SU-DHL-6 (cell line): ENCODE data around the gene ARHGEF16.

Experiments
- H2AFZ ChIP-seq: fragments of 200-600 bp; sonication (generic); 2 replicates; pipeline ENCODE4 v1.6.1; 2014; ENCODE audit warnings: low read depth, mild to moderate bottlenecking, moderate library complexity, mixed read lengths, antibody characterized with exemption, low read length; ENCODE audit not compliant: severe bottlenecking
- H3F3A ChIP-seq: fragments of 200-600 bp; shearing (Covaris generic); 2 replicates; pipeline ENCODE4 v1.6.0; 2016; ENCODE audit warnings: antibody characterized with exemption, mild to moderate bottlenecking; ENCODE audit not compliant: insufficient read depth
- H3K27ac ChIP-seq: fragments of 200-600 bp; sonication (generic); 2 replicates; pipeline ENCODE4 v1.5.1; 2016; ENCODE audit warnings: low read depth, mild to moderate bottlenecking, low read length, moderate library complexity, mixed read lengths
- H3K27me3 ChIP-seq: fragments of 200-600 bp; sonication (generic), shearing (Covaris generic); 2 replicates; pipeline ENCODE4 v1.6.0; 2014; ENCODE audit warnings: mild to moderate bottlenecking, low read length
- H3K36me3 ChIP-seq: fragments of 200-600 bp; sonication (generic); 2 replicates; pipeline ENCODE4 v1.6.1; 2014; ENCODE audit warnings: mild to moderate bottlenecking, low read length, mixed read lengths
- H3K4me2 ChIP-seq: fragments of 300-600, 200-600 bp; shearing (Covaris generic), sonication (generic); 2 replicates; pipeline ENCODE4 v1.6.0; 2014; ENCODE audit warnings: low read length, low read depth, mild to moderate bottlenecking; ENCODE audit not compliant: poor library complexity, severe bottlenecking
- H3K4me3 ChIP-seq: fragments of 200-600 bp; sonication (generic); 2 replicates; pipeline ENCODE4 v1.5.1; 2014; ENCODE audit warnings: antibody characterized with exemption, low read length, mild to moderate bottlenecking, mixed read lengths; ENCODE audit not compliant: insufficient read depth, poor library complexity, severe bottlenecking
- H3K79me2 ChIP-seq: fragments of 200-600 bp; sonication (generic); 2 replicates; pipeline ENCODE4 v1.6.1; 2014; ENCODE audit warnings: mild to moderate bottlenecking, low read length, moderate library complexity; ENCODE audit not compliant: insufficient read depth
- H3K9ac ChIP-seq: fragments of 200-600 bp; sonication (generic); 2 replicates; pipeline ENCODE4 v1.7.0; 2014; ENCODE audit warnings: mild to moderate bottlenecking, low read length
- H3K9me2 ChIP-seq: fragments of 200-600 bp; sonication (generic); replicated peaks from 2 replicates; pipeline ENCODE4 v1.6.1; 2014; ENCODE audit warnings: low read length; ENCODE audit not compliant: insufficient read depth
- H3K9me3 ChIP-seq: fragments of 200-600 bp; sonication (generic); 2 replicates; pipeline ENCODE4 v1.6.1; 2014; ENCODE audit warnings: low read length, mixed read lengths; ENCODE audit not compliant: insufficient read depth
- H4K20me1 ChIP-seq: fragments of 200-600 bp; sonication (generic); 2 replicates; pipeline ENCODE4 v1.6.1; 2014; ENCODE audit warnings: low read depth, mild to moderate bottlenecking, antibody characterized with exemption, low read length, moderate library complexity, mixed read lengths
- CTCF ChIP-seq: fragments of 200-600 bp; sonication (generic); IDR thresholded peaks from one replicate; pipeline ENCODE4 v1.5.1; 2017; ENCODE audit warnings: antibody characterized with exemption, mild to moderate bottlenecking, low read length, moderate library complexity; ENCODE audit not compliant: insufficient read depth, poor library complexity, severe bottlenecking
- EZH2phosphoT487 ChIP-seq: fragments of 200-600 bp; sonication (generic), shearing (Covaris generic); conservative IDR thresholded peaks from 2 replicates; pipeline ENCODE4 v1.6.1; 2018; ENCODE audit warnings: mild to moderate bottlenecking, antibody characterized with exemption, low read length, moderate library complexity, mixed read lengths

ARHGEF16 gene

GRCh38 chr1:3521426-3521825 lies 67.0 kb downstream of the ARHGEF16 start:
- H3K36me3 ChIP-seq = no peaks in the 10 kb centered on the region
- no peaks in the 10 kb centered on the region for H3K27me3 ChIP-seq

DNA sequence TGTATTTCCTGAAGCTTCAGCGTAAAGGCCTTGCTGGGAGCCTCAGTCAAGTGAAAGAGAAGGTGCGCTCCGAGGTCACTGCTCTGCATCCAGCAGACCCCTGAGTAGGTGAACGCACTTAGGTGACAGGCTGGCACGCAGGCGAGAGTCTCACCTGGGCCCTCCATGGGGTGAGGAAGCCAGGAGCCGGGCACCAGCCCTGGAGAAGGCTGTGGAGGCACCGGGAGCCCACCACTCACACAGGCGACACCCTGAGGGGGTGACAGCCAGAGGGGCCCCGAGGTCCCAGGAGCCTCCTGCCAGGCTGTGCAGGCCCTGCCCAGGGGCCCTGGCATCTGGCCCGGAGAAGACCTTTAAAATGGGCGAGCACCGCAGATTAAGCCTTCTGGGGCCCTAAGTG lies 67.6 kb downstream of the ARHGEF16 start:
- Histone ChIP-seq H3K9me2 (no peaks in the 10 kb centered on the region), H3K4me2 (no peak overlapping the region), H3K27ac (no peak overlapping the region), H3K4me3 (no peak overlapping the region), H3K27me3 (no peaks in the 10 kb centered on the region), H3K9me3 (no peaks in the 10 kb centered on the region), H3K36me3 (no peaks in the 10 kb centered on the region), H3K79me2 (no peaks in the 10 kb centered on the region), H2AFZ (no peak overlapping the region), H3K9ac (no peak overlapping the region), H3F3A (no peaks in the 10 kb centered on the region), H4K20me1 (no peaks in the 10 kb centered on the region)
- no peak for TF ChIP-seq CTCF

More at GRCh38 chr1:3521426-3521825, 67.0 kb downstream of the ARHGEF16 start:
- no peaks in the 10 kb centered on the region for H3F3A ChIP-seq
- no peaks in the 10 kb centered on the region for H3K9me2 ChIP-seq
- no peak overlapping the region for H3K27ac ChIP-seq
- no peak overlapping the region for H3K4me3 ChIP-seq
- no peaks in the 10 kb centered on the region for H3K79me2 ChIP-seq
- TF ChIP-seq EZH2phosphoT487 (no peak), CTCF (no peak)
- no peaks in the 10 kb centered on the region for H3K9me3 ChIP-seq
- H4K20me1 ChIP-seq = no peaks in the 10 kb centered on the region
- H3K4me2 ChIP-seq = no peak overlapping the region
- H3K9ac ChIP-seq = no peak overlapping the region
- no peak overlapping the region for H2AFZ ChIP-seq

DNA sequence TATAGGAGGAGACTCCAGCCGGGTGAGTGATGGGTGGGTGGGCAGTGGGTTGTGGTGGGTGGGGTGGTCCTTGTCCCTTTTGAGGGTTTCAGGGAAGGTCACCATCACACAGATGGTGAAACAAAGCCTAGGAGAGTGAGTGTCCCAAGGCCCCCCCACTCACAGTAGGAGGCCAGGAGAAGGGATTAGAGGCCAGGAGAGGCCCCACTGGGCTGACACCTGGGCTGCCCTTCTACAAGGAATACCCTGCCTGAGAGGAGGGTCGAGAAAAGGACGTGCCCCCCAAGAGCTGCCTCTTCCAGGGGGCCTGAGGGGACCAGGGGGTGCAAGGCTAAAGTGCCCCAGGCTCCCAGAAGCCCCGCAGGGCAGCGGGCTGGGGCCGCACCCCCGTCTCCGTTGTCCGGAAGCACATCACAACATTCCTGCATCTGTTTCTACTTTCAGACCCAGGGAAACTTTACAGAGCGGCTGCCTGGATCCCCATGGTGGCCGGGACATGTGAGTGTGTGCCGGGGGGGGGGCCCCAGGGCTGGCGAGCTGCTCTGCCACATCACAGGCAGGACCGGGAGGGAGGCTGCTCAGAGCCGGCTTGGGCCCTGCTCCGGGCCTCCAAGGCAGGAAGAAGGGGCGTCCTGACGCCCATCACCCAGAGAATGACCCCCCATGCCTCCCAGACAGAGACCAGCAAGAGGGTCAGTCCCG lies 68.2 kb downstream of the ARHGEF16 start:
- Histone ChIP-seq H3K79me2 (no peaks in the 10 kb centered on the region), H3K9ac (no peak overlapping the region), H3K4me3 (no peak overlapping the region), H4K20me1 (no peaks in the 10 kb centered on the region), H3K9me2 (no peaks in the 10 kb centered on the region), H3K4me2 (no peak overlapping the region), H3F3A (no peaks in the 10 kb centered on the region), H3K27ac (no peak overlapping the region), H2AFZ (no peak overlapping the region), H3K27me3 (no peaks in the 10 kb centered on the region), H3K36me3 (no peaks in the 10 kb centered on the region), H3K9me3 (no peaks in the 10 kb centered on the region)
- TF ChIP-seq EZH2phosphoT487 = no peak
- no peak for TF ChIP-seq CTCF
